Testis (tissue), 2 donors: ENCODE measurements around the gene ITPRIPL1.

Source experiments
- CTCF ChIP-seq, 3 experiments: fragments of 450-650 bp in 2 of 3; fragments of 200-600 bp in 1 of 3; sonication (generic) in 1 of 3; IDR thresholded peaks; one replicate each; pipeline ENCODE4 v1.5.1; 2016 to 2019; ENCODE audit warnings: antibody characterized with exemption in 3 of 3, mild to moderate bottlenecking in 2 of 3, moderate library complexity in 1 of 3
- POLR2A ChIP-seq: fragments of 450-650 bp; IDR thresholded peaks from one replicate; pipeline ENCODE4 v1.6.1; 2017; ENCODE audit warnings: antibody characterized with exemption, mild to moderate bottlenecking, moderate library complexity

- TF ChIP-seq CTCF (IDR thresholded peaks at IDR 0.05), result no peak
- TF ChIP-seq POLR2A, result no peak
Observed at GRCh38 chr2:96354492-96354891, 29.4 kb downstream of the ITPRIPL1 start.
